Muscle of leg (tissue), 11 donors: ENCODE results near the gene TWIST2. TPM values are rescaled to one million over a fixed set of nuclear protein-coding genes. Genes with fewer than 3 reads are reported as not detected.

ENCODE experiments used
- DNase-seq: peaks from one replicate; pipeline ENCODE4 v3.0.0; 2013
- H3K27ac ChIP-seq: one replicate; pipeline ENCODE4 v1.5.1; 2013; ENCODE audit warnings: mild to moderate bottlenecking, low read length, control low read depth
- H3K27me3 ChIP-seq: one replicate; pipeline ENCODE4 v1.6.1; 2013; ENCODE audit warnings: low read length; ENCODE audit not compliant: control insufficient read depth, insufficient read depth
- H3K36me3 ChIP-seq: one replicate; pipeline ENCODE4 v1.6.1; 2013; ENCODE audit warnings: low read length; ENCODE audit not compliant: control insufficient read depth, insufficient read depth
- H3K4me1 ChIP-seq: one replicate; pipeline ENCODE4 v1.6.1; 2013; ENCODE audit warnings: low read length; ENCODE audit not compliant: control insufficient read depth, insufficient read depth
- H3K4me3 ChIP-seq: one replicate; pipeline ENCODE4 v1.5.1; 2013; ENCODE audit warnings: low read length, control low read depth
- H3K9me3 ChIP-seq: replicated peaks from 2 replicates; pipeline ENCODE4 v1.6.1; 2013; ENCODE audit warnings: low read depth, low read length; ENCODE audit not compliant: control insufficient read depth
- WGBS: methylation state at CpG from one replicate; pipeline ENCODE4 v1.1.5; 2013; ENCODE audit warnings: missing lambda C conversion rate; ENCODE audit not compliant: insufficient coverage; 5-methylcytosine and 5-hydroxymethylcytosine counted together
- polyA plus RNA-seq, 8 donors: library from polyadenylated mRNA; unstranded; fragments of 120-200 nt; gene quantifications; one replicate each; pipeline versions ENCODE4 v1.2.1 to v1.2.3, GENCODE V29; 2013; ENCODE audit warnings: inconsistent platforms in 1 of 8, low replicate concordance in 1 of 8; ENCODE audit not compliant: insufficient read length in 8 of 8, insufficient read depth in 1 of 8
- total RNA-seq: library from RNA; stranded (reverse); fragments of 120-200 nt; gene quantifications from one replicate; pipeline ENCODE4 v1.2.4, GENCODE V29; 2013

Gene TWIST2
- total and polyA plus RNA-seq, 9 donors: 2.9 to 43.7 (median 6.6) TPM

GRCh38 chr2:238943338-238944067, 95.6 kb downstream of the TWIST2 start:
- peaks cover 8% of the 10 kb centered on the region for H3K27me3 ChIP-seq
- H3K4me3 ChIP-seq: no peak overlapping the region
- H3K4me1 ChIP-seq: peaks cover 6% of the 10 kb centered on the region
- H3K36me3 ChIP-seq: no peaks in the 10 kb centered on the region
- H3K9me3 ChIP-seq: no peaks in the 10 kb centered on the region
- no peak for DNase-seq
- H3K27ac ChIP-seq: no peak overlapping the region
- 54% methylated on average over 14 of the region's 14 CpGs for WGBS

GRCh38 chr2:238945433-238946150, 97.7 kb downstream of the TWIST2 start:
- Histone ChIP-seq H3K27ac (no peak overlapping the region), H3K27me3 (peaks cover 14% of the 10 kb centered on the region), H3K4me1 (peaks cover 3% of the 10 kb centered on the region), H3K4me3 (no peak overlapping the region), H3K9me3 (no peaks in the 10 kb centered on the region), H3K36me3 (no peaks in the 10 kb centered on the region)
- DNase-seq: no peak
- WGBS: 54% methylated on average over 3 of the region's 5 CpGs

GRCh38 chr2:238946318-238947242, 98.7 kb downstream of the TWIST2 start:
- Histone ChIP-seq H3K27ac (no peak overlapping the region), H3K4me1 (peaks cover 3% of the 10 kb centered on the region), H3K27me3 (peaks cover 15% of the 10 kb centered on the region), H3K36me3 (no peaks in the 10 kb centered on the region), H3K9me3 (no peaks in the 10 kb centered on the region), H3K4me3 (no peak overlapping the region)
- no peak for DNase-seq
- 83% methylated on average over 6 of the region's 6 CpGs for WGBS

GRCh38 chr2:238947243-238947760, 99.4 kb downstream of the TWIST2 start:
- Histone ChIP-seq H3K27me3 (peaks cover 15% of the 10 kb centered on the region), H3K4me1 (peaks cover 3% of the 10 kb centered on the region), H3K36me3 (no peaks in the 10 kb centered on the region), H3K9me3 (no peaks in the 10 kb centered on the region), H3K27ac (no peak overlapping the region), H3K4me3 (no peak overlapping the region)
- no peak for DNase-seq
- 82% methylated on average over 5 of the region's 9 CpGs for WGBS

- Histone ChIP-seq H3K4me3 (no peak overlapping the region), H3K27me3 (peaks cover 12% of the 10 kb centered on the region), H3K36me3 (no peaks in the 10 kb centered on the region), H3K27ac (no peak overlapping the region), H3K4me1 (peaks cover 3% of the 10 kb centered on the region), H3K9me3 (no peaks in the 10 kb centered on the region)
- 74% methylated on average over 9 of the region's 10 CpGs for WGBS
- DNase-seq: peak; percentile 59
Measured at GRCh38 chr2:238947920-238948710, 100.2 kb downstream of the TWIST2 start.

GRCh38 chr2:238948765-238949641, 101.1 kb downstream of the TWIST2 start:
- WGBS: 73% methylated on average over 6 of the region's 7 CpGs
- Histone ChIP-seq H3K9me3 (no peaks in the 10 kb centered on the region), H3K4me3 (no peak overlapping the region), H3K27ac (no peak overlapping the region), H3K27me3 (peaks cover 9% of the 10 kb centered on the region), H3K4me1 (peaks cover 3% of the 10 kb centered on the region), H3K36me3 (no peaks in the 10 kb centered on the region)
- DNase-seq: no peak

- 81% methylated on average over 10 of the region's 10 CpGs for WGBS
- no peak for DNase-seq
- Histone ChIP-seq H3K4me3 (no peak overlapping the region), H3K36me3 (no peaks in the 10 kb centered on the region), H3K27me3 (peaks cover 9% of the 10 kb centered on the region), H3K27ac (no peak overlapping the region), H3K9me3 (no peaks in the 10 kb centered on the region), H3K4me1 (peaks cover 4% of the 10 kb centered on the region)
Measured at GRCh38 chr2:238949710-238950345, 101.9 kb downstream of the TWIST2 start.

GRCh38 chr2:238950551-238950950, 102.7 kb downstream of the TWIST2 start:
- WGBS: 86% methylated on average over 7 of the region's 13 CpGs
- Histone ChIP-seq H3K27me3 (peaks cover 9% of the 10 kb centered on the region), H3K4me3 (no peak overlapping the region)

More at GRCh38 chr2:238950551-238950950, 102.7 kb downstream of the TWIST2 start:
- Histone ChIP-seq H3K4me1 (peaks cover 9% of the 10 kb centered on the region), H3K27ac (no peak overlapping the region), H3K9me3 (no peaks in the 10 kb centered on the region), H3K36me3 (no peaks in the 10 kb centered on the region)
- no peak for DNase-seq
